Skin of body (tissue), 2 donors: ENCODE data around the gene DAPK1. TPM values are rescaled to one million over a fixed set of nuclear protein-coding genes. Genes with fewer than 3 reads are reported as not detected.
A peak's percentile ranks its signal among the peaks of the same experiment; 100 is the strongest.
"Not testable (repeated sequence)": the region's sequence is repeated elsewhere in the genome, so short reads cannot be mapped to it uniquely, and the experiment has no call there.

Experiments
- DNase-seq: peaks from one replicate; lab custom pipeline; 2025; lab: John Stamatoyannopoulos, UW
- total RNA-seq: library from RNA; depleted of rRNA; stranded (reverse); fragments of >200 nt; gene quantifications from one replicate; pipeline ENCODE4 v1.2.3, GENCODE V29; 2014

The DAPK1 gene
- total RNA-seq, 1 donor from 2014 or later: 29.0 TPM

DNA sequence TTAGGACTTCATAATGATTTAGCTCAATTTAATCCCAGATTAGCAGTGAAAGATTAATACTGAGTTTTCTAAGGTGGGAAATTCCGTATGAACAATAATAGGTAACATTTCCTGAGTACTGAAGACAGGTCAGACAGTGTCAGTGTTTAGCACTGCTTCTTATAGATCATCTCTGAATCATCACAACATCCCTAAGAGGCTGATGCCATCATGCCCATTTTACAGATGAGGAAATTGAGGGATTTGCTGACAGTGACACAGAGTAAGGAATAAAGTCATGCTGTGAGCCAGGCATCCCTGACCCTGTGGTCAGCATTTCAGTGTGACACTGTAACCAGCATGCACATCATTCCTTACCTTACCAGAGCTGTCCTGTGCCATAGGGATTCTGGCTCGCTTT, 44.5 kb downstream of the DAPK1 start:
- DNase-seq: no peak

DNA sequence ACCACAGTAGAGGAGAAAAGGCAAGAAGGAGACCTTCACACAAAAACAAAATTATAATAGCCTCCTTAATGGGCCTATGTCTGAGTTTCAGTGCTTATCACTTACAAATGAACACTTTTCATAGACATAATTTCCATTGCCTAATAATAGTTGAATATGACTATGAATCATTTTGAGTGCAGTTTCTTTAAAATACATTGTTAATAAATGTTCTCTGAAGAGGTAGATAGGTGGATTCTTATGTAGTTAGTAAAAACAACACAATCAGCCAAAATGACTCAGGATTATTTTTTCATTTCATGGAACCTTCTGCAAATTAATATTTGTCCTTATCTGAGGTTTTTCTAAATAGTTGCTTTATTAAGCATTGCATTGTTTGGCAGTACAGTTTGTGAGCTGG, 45.6 kb downstream of the DAPK1 start:
- no peak for DNase-seq

DNA sequence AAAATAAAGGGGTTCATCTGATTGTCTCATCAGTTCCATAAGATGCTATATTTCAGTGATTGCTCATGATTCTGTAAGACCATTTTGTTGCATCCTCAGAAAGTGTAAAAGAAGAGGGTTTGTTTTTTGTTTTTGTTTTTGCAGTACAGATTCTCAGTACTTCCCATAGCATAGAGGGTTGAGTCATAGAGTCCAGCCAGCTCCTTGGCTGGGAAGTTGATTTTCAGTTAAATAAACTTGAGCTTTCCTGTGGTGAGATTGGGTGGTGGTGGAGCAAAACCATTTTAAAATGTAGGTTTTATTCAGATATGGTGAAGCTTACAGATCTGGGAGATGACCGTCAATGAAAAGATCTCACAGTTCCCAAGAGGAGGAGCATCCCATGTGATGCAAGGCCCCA, 48.2 kb downstream of the DAPK1 start:
- no peak for DNase-seq

DNA sequence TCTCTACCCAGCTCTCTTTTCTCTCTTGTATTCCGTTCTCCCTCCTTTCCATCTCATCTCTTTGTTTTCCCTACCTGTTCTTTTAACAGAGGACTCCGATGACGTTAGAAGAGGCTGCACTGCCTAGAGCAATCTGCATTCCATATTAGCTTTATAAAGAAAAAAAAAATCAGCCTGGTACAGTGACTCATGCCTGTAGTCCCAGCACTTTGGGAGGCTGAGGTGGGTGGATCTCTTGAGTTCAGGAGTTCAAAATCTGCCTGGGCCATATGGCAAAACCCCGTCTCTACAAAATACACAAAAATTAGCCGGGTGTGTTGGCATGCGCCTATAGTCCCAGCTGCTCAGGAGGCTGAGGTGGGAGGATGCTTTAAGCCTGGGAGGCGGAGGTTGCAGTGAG, 49.0 kb downstream of the DAPK1 start:
- DNase-seq: no peak

DNA sequence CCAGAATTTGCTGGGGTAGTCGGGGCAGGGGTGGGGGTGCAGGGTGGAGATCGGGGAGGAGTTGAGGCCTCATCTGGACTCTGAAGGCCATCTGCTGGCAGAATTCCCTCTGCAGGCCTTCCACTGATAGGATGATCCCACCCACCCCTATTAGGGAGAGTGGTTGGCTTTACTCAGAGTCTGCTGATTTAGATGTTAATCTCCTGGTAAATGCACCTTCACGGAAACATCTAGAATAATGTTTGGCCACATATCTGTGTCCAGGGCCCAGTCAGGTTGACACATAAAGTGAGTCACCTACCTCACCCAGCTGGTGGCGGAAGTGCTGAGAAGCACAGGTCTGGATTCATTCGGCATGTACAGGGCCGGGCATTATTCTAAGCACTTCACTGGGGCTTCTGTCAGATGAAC, 50.0 kb downstream of the DAPK1 start:
- no peak for DNase-seq

DNA sequence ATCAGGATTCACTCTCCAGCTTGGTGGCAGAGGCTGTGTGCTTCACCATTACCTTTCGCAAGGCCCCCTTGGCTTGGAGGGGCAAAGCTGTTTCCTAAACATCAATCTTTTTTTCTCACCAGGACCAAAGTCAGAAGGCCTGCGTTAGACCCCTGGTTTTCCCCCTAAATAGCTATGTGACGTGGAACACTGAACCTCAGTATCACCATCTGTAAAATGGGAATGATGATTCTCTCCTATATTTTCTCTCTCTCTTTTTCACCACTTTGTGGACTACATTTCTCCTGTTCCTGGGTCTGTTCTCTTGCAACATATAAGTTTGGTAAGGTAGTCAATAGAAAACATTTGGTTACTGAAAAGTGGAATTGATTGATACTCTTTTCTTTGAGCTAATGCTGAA, 50.5 kb downstream of the DAPK1 start:
- DNase-seq: no peak

DNA sequence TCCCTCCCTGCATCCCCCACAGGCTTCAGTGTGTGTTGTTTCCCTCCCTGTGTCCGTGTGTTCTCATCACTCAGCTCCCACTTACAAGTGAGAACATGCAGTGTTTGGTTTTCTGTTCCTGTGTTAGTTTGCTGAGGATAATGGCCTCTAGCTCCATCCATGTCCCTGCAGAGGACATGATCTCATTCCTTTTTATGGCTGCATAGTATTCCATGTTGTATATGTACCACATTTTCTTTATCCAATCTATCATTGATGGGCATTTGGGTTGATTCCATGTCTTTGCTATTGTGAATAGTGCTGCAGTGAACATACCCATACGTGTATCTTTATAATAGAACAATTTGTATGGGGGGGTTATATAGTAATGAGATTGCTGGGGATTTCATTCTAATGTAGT, 51.4 kb downstream of the DAPK1 start:
- DNase-seq: not testable (repeated sequence)

DNA sequence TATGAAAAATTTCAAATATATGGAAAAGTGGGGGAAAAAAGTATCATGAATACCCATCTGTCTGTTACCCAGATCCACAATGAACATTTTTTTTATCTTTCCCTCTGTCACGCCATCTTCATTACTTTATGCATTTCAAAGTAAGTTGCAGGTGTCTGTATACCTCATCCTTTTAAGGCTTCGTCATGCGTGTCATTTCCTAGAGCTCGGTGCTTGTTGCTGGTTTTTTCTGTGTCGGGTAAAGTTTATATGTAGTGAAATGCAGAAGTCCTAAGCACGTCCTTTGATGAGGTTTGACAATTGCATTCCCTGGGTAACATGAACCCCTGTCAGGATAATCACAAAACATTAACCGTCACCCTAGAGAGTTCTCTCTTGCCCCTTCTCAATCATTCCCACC, 52.1 kb downstream of the DAPK1 start:
- DNase-seq: no peak

DNA sequence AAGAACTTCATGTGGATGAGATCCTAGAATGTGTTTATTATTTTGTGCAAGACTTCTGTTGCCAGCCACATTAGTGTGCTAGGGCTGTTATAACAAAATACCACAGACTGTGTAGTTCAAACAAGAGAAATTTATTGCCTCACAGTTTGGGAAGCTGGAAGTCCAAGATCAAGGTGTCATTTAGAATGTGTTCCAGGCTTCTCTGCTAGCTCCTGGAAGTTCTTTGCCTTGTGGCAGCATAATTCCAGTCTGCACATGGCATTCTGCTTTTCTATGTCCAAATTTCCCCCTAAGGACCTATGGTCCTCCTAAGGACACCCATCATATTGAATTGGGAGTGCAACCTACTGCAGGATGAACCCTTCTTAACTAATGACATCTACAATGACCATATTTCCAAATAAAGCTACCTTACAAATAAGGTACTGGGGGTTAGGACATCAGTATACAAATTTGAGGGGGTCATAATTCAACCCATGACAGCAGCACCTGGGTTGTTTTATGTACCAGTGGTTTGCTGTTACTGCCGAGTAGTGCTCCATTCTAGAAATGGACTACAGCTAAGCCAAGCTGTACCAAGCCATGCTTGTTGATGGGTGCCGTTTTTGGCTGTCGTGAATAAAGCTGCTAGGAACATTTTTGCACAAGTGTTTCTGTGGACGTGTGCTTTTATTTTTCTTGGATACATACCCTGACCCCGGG, 52.7 kb downstream of the DAPK1 start:
- DNase-seq: no peak

DNA sequence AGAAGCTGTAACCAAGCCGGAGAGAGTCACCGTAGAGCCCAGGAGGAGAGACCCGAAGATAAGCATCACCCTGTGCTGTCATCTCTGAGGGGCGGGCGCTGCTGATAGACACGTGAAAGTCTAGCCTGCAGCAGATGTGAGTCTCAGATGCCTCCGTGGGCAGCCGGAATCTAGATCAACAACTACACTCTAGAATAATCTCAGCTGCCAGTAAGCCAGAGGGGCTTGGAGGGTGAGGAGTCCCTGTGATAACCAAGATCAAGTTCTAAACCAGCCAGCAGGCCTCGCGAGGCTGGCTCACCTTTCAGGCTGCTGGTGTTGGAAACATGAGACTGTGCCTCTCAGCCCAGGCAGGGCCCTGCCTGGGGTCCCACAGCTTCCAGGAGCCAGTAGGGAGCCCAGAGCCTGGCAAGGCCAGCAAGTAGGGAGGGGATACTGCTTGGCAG, 54.1 kb downstream of the DAPK1 start:
- DNase-seq: no peak

DNA sequence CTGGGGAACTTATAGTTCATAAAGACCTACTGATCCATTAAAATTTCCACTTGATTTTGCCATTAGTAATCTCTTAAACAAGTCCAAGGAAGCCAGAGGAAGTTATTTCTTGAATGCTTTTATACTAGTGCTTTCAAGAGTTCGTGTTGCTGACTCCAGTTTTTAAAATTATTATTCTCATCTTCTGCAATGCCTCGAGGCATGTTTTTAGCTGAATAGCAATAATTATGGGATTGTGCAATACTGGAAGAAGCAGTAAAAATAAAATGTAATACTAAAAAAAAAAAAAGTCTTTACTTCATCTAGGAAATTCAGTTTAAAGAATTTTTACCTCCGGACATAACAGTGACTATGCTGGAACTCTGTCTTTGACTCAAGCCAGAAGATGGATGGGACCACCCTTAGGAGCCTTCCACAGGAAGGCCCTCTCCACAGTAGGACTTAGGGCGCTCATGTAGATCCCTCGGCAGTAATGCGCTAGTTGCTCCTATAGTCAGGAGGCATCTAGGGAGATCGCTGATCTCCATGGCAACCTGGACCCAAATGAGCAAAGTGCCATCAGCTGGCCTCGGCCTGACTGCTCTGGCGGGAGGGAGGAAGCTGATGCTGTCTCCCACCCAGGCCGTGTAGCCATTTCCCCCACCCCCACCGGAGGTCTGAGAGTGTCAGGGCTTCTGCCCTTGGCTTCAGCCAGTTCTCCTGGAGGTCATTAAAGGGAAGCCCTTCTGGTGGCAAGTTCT, 56.7 kb downstream of the DAPK1 start:
- DNase-seq: no peak

DNA sequence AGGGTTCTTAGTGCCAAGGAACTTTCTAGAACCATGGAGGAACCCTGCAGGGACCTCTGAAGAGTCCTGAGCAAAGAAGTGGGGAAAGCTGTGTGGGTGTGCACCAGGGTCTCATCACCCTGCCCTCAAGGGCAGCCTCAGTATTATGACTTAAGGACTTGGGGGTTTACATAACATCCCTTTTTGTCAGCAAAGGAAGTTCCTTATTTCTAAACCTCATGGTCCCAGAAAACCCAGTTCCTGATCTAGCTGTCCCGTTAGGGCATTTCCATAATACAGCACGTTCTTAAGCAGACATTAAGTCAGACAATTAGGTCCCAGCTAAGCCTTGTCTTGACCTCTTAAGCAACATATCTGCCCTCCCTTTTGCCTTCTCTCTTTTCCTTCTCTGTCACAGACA, 57.3 kb downstream of the DAPK1 start:
- DNase-seq: no peak

DNA sequence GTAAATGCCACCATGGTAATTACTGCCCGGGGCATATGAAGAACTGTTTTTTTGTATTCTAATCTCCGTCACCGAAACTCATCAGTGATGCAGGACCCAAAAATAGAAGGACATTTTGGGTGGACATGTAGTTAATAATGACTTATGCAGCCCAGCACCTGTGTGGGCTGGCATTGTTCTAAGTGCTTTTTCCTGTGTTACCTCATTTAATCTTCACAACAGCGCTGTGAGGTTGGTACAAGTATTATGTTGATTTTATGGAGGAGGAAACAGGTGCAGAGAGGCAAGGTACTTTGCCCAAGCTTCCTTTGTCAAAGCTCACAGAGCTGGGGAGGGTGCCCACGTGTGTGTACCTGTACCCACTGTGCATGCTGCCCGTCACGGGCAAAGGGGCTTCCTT, 58.4 kb downstream of the DAPK1 start:
- no peak for DNase-seq

DNA sequence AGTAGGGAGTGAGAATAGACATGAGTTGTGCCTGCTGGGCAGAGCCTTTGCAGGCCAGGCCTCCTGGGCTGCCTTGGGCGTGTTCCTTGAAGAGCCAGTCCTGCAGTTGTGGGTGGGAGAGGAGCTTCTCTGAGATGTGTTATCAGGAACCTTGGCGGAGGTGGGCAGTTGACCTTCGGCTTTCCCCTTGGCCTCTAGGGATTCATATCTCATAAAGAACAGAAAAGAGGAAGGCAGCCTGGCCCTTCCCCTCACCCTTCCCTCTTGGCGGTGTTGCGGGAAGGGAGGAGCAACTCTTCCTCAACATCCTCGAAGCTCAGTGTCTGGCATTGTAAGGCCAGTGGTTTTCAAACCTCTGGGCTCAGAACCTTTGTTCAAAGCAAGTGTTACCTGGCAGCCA, 59.2 kb downstream of the DAPK1 start:
- no peak for DNase-seq

DNA sequence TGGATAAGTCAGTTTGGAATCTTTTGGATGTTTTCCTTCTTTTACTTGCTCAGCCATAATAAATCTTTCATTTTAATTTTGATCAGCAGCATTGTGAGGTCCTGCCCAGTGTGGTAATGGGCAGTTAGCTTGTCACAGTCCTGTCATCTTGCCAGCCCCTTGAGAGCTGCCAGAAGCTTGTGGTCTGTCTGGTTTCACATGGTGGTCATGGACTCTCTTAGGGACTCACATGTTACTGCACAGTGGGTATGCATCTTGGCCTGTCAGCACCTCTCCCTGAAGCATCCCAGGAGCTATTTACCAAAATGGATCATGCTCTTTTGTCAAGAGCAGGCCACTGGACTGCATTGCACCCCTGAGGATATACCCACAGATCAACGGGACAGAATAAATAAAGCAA, 60.3 kb downstream of the DAPK1 start:
- no peak for DNase-seq

DNA sequence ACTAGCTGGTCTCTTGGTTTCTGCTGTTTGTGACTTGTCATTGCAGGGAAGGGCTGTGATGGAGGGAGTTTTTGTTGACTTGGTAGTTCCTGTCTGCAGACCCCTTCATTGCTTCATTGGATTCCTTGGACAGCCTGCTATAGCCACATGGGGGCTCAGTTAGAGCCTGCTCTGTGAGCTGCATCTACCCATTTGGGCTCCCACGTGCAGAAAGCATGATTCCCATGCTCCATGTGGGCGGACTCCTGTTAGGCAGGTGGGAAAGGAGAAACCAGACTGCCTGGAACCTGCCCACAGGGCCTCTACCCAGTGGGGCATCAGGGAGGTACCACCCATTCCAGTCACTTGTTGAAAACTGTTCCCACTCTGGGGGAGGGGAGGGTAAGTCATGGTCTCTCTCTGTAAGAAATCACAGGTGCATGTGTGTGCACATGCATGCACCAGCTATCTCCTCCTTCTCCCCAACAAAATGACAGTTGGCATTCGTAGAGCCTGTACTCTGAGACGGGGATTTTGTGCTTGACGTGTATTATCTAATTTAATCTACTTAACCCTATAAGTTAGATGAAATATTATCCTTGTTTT, 61.0 kb downstream of the DAPK1 start:
- DNase-seq: no peak

DNA sequence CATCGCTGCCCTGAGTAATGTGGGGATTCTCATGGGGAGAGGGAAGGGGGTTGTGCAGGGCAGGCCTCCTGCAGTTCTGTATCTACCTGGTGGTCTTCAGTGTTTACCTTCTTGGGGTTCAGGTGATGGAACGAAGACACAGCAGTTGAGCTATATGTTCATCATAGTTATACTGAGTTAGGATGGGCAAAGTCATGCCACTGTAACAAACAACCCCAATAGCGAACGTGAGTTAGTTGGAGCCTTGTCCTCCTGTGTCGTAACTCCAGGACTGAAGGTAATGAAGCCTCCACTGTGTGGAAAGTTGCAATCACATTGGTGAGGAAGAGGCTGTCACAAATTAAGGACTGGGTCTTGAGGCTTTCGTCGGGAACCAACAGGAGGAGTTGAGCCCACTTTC, 64.4 kb downstream of the DAPK1 start:
- DNase-seq: no peak

DNA sequence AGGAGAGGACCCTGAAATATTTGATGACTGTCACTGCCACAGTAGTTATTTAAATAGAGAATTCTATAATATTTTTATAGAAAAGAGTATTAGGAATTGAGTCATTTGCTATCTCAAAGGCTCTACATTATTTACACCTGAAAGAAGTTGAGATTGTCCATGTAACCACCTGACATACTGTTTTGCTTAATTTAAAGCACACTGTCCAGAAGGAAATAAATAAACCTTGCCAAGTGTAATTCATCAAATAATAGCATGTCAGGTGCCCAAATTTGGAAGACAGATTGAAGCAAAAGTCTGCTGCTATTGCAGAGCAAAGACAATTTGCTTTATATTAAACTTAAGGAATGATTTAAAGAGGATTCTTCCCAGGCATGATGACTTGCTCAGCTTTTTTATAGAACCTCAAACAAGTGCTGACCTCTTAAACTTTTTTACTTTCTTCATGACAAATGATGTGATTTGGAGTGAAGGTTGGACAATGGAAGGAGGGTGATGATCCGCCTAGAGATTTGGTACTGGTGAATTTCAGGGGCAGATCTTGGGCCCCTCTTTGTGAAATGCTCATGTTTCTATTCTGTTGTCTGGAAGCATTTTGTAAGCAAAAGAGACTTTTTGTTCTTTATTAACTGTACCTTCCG, 65.0 kb downstream of the DAPK1 start:
- DNase-seq: no peak

DNA sequence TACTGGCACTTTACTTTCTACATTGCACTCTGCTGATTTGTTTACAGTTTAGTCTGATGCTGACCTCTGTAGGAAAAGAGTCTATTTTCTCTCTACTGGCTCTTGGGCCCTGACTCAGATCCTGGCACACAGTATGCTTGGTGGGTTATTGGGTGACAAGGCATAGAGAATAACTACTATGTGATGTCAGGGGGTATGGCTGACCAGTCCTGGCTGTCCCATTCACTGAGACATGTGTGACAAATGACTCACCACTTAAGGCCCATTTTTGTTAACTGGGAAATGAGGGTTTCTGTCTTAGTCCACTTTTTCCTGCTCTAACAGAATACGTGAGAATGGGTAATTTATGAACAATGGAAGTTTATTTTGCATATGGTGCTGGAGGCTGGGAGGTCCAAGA, 66.4 kb downstream of the DAPK1 start:
- DNase-seq: no peak

DNA sequence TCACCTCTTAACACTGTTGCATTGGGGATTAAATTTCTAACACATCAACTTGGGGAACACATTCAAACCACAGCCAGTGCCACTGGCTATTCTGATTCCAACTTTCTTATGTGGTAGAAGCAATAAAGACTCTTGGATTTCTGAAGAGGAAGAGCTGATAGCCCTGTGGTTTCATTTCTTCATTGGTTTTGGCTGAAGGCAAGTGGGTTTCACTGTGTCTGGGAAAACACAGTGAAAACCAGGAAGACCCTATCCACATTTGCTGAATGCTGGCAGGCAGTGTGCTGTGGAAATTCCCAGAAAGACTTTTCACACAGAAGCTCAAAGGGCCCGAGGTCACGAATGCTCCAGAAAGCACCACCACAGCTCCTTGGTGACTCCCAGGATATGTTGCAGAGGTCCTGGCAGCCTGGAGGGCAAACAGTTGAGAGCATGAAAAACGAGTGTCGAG, 67.1 kb downstream of the DAPK1 start:
- DNase-seq: no peak

DNA sequence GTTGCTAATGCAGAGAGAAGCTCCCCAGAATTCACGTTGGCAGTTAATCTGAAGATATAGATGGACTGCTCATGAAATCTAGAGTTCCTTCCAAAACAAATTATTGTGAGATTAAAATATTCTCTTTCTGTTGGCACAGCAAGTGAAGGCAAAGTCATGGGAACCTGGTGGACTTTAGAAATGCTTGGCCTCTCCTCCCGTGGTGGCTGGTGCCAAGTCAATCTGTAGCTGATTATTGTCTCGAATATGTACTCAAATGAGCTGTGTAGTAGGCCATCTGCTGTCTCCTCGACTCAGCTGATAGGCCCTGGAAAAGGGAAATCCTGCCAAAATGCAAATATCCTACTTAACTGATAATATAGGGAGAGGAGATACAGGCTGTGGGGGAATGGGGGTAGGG, 69.3 kb downstream of the DAPK1 start:
- peak; percentile 53 for DNase-seq

DNA sequence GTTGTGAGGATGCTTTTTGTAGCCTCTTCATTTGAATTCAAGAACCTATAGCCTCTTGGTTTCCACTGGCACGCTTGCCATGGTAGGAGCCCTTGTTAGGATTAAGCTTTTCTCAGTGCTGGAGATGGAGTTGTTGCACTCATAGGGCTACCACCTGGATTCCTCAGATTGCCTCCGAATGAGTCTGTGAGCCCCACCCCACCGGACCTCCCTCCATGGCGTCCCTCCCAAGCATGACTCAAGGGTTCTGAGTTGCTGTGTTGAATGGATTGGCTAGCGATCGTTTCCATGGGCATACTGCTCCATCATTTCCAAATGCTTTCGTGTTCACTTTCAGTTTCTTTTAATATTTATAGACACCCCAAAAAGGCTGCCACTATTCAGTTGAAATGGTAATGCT, 69.9 kb downstream of the DAPK1 start:
- DNase-seq: no peak
